DND-41 (cell line): ENCODE results near the gene DIAPH2.

Experiments used
- ATAC-seq: fragments of 200-7000 bp; cut with Tn5 transposase; 3 replicates; pipeline ENCODE4 v1.9.1; 2021; ENCODE audit warnings: low read depth; ENCODE audit not compliant: insufficient read depth
- DNase-seq: peaks from one replicate; pipeline ENCODE4 v3.0.0-alpha.2; 2020
- H2AFZ ChIP-seq: 2 replicates; pipeline ENCODE4 v1.6.0; 2012; ENCODE audit warnings: low read depth, low read length
- H3K27ac ChIP-seq: 2 replicates; pipeline ENCODE4 v1.5.1; 2012; ENCODE audit warnings: low read length, inconsistent platforms
- H3K27me3 ChIP-seq: fragments of 200-600 bp; sonication (generic); 2 replicates; pipeline ENCODE4 v1.6.0; 2012; ENCODE audit warnings: low read length, mild to moderate bottlenecking, inconsistent platforms; ENCODE audit not compliant: insufficient read depth, poor library complexity
- H3K36me3 ChIP-seq: 2 replicates; pipeline ENCODE4 v1.5.1; 2012; ENCODE audit warnings: low read length, inconsistent platforms; ENCODE audit not compliant: insufficient read depth
- H3K4me1 ChIP-seq: 2 replicates; pipeline ENCODE4 v1.5.1; 2012; ENCODE audit warnings: mild to moderate bottlenecking, low read length; ENCODE audit not compliant: insufficient read depth
- H3K4me2 ChIP-seq: 2 replicates; pipeline ENCODE4 v1.6.0; 2012; ENCODE audit warnings: mild to moderate bottlenecking, moderate library complexity, low read length, inconsistent platforms; ENCODE audit not compliant: insufficient read depth
- H3K4me3 ChIP-seq, 2 experiments: fragments of 200-600 bp in 1 of 2; shearing (Covaris generic) in 1 of 2; 2 replicates each; pipeline ENCODE4 v1.5.1; 2012 to 2016; ENCODE audit warnings: inconsistent platforms in 2 of 2, low read length in 2 of 2, mild to moderate bottlenecking in 2 of 2, low read depth in 1 of 2, moderate library complexity in 1 of 2
- H3K79me2 ChIP-seq: 2 replicates; pipeline ENCODE4 v1.6.0; 2012; ENCODE audit warnings: low read length, inconsistent platforms; ENCODE audit not compliant: insufficient read depth
- H3K9ac ChIP-seq: 2 replicates; pipeline ENCODE4 v1.6.0; 2012; ENCODE audit warnings: low read depth, mild to moderate bottlenecking, inconsistent platforms, low read length, moderate library complexity
- H3K9me3 ChIP-seq: 2 replicates; pipeline ENCODE4 v1.5.1; 2012; ENCODE audit warnings: low read length, moderate library complexity, mild to moderate bottlenecking, inconsistent platforms; ENCODE audit not compliant: insufficient read depth, severe bottlenecking
- H4K20me1 ChIP-seq: 2 replicates; pipeline ENCODE4 v1.6.0; 2012; ENCODE audit warnings: low read length; ENCODE audit not compliant: insufficient read depth
- CTCF ChIP-seq: IDR thresholded peaks from 2 replicates; pipeline ENCODE4 v1.5.1; 2012; ENCODE audit warnings: borderline replicate concordance, low read length, moderate library complexity, mild to moderate bottlenecking; ENCODE audit not compliant: poor library complexity, severe bottlenecking; ENCODE audit errors: extremely low read depth
- EZH2 ChIP-seq: IDR thresholded peaks from 3 replicates; pipeline ENCODE4 v1.6.1; 2012; ENCODE audit warnings: borderline replicate concordance, low read depth, mild to moderate bottlenecking, moderate library complexity, low read length, inconsistent platforms; ENCODE audit not compliant: severe bottlenecking

Gene DIAPH2

GRCh38 chrX:97260679-97261078 lies 576.0 kb downstream of the DIAPH2 start:
- Histone ChIP-seq H3K4me3 (no peak overlapping the region), H3K27ac (no peak overlapping the region), H2AFZ (no peak overlapping the region)

GRCh38 chrX:97266406-97267121 lies 581.9 kb downstream of the DIAPH2 start:
- no peak overlapping the region for H2AFZ ChIP-seq
- no peak for ATAC-seq
- TF ChIP-seq EZH2 (no peak), CTCF (no peak)

More at GRCh38 chrX:97260679-97261078, 576.0 kb downstream of the DIAPH2 start:
- Histone ChIP-seq H3K36me3 (no peaks in the 10 kb centered on the region), H4K20me1 (no peaks in the 10 kb centered on the region), H3K9ac (no peak overlapping the region), H3K4me2 (no peak overlapping the region), H3K27me3 (no peaks in the 10 kb centered on the region), H3K9me3 (no peaks in the 10 kb centered on the region), H3K79me2 (no peaks in the 10 kb centered on the region), H3K4me1 (no peaks in the 10 kb centered on the region)
- no peak for ATAC-seq
- DNase-seq = no peak
- TF ChIP-seq EZH2 (no peak), CTCF (no peak)

DNA sequence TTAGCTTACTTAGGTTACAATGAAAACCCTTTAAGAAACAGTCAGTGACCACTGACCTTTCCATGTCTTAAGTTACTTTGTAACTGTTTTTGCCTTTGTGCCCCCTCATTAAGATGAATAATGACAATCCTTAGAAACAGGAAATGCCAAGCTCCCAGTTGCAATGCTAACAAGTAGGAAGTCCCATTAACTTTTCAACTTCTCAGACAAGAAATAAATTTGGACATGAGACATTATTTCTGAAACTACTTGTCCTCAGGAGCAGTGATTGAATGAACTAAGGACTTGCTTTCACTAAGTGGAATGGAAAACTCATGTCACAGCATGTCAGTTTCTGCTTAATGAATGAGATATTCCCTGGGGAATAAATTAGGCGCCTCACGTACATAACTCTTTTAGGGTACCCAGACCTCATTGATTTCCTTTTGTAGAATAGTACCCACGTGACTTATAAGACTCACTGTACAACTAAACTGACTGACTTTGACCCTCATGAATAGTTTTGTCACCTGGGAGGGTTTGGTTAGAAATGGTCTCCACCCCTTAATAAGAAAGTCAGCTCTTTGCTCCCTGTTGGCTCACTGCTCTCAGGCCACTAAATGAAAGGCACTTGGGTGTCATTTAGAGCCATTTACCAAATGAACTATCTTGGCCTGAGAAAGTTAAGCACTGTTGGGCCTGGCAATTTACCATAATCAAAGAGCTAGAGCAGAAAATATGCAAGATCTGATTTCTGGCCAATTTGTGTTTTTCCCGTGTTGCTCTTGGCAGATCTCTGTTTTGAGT lies 582.9 kb downstream of the DIAPH2 start:
- H3K4me2 ChIP-seq = no peak overlapping the region
- no peaks in the 10 kb centered on the region for H3K9me3 ChIP-seq
- ATAC-seq (no peak), DNase-seq (no peak)
- TF ChIP-seq EZH2 = no peak
- TF ChIP-seq CTCF = no peak
- H3K4me3 ChIP-seq = no peak overlapping the region
- no peaks in the 10 kb centered on the region for H3K79me2 ChIP-seq
- no peaks in the 10 kb centered on the region for H3K27me3 ChIP-seq
- no peaks in the 10 kb centered on the region for H4K20me1 ChIP-seq
- H3K4me1 ChIP-seq = no peaks in the 10 kb centered on the region
- no peaks in the 10 kb centered on the region for H3K36me3 ChIP-seq
- no peak overlapping the region for H3K27ac ChIP-seq
- no peak overlapping the region for H2AFZ ChIP-seq
- H3K9ac ChIP-seq = no peak overlapping the region

More at GRCh38 chrX:97266406-97267121, 581.9 kb downstream of the DIAPH2 start:
- no peak for DNase-seq
- no peaks in the 10 kb centered on the region for H4K20me1 ChIP-seq
- no peaks in the 10 kb centered on the region for H3K79me2 ChIP-seq
- H3K4me2 ChIP-seq = no peak overlapping the region
- no peak overlapping the region for H3K4me3 ChIP-seq
- H3K4me1 ChIP-seq = no peaks in the 10 kb centered on the region
- no peak overlapping the region for H3K9ac ChIP-seq
- H3K36me3 ChIP-seq = no peaks in the 10 kb centered on the region
- H3K27ac ChIP-seq = no peak overlapping the region
- H3K27me3 ChIP-seq = no peaks in the 10 kb centered on the region
- H3K9me3 ChIP-seq = no peaks in the 10 kb centered on the region
